ENCODE measurements around the gene TRPM8. TPM values are rescaled to one million over a fixed set of nuclear protein-coding genes. Genes with fewer than 3 reads are reported as not detected.

The TRPM8 gene
- total and polyA plus RNA-seq, 9 donors, result 0.92 TPM; not detected in 8

DNA sequence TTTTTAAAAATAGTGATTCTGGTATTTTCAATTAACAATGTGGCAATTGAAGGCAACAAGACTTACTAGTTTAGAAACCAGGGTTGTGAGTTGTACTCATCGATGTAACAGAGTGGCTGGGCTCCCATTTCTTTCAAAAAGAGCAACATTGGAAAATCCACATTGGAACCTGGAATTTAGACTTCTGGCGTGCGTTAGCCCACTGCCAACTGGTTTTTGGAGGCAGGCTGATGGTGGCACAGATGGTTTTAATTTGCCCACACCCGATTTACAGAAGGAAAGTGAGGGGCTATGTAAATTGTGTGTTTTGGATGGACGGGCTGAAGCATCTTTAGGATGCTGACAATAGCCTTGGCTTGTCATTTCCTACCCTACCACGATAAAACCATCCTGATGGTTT is 66.3 kb downstream of the TRPM8 start:
- no peaks in the 10 kb centered on the region for H3K9me3 ChIP-seq
- H3K27ac ChIP-seq, result no peak overlapping the region
- DNase-seq, result no peak
- no peak for TF ChIP-seq POLR2A (IDR thresholded peaks at IDR 0.05)
- TF ChIP-seq, protein P1, sequence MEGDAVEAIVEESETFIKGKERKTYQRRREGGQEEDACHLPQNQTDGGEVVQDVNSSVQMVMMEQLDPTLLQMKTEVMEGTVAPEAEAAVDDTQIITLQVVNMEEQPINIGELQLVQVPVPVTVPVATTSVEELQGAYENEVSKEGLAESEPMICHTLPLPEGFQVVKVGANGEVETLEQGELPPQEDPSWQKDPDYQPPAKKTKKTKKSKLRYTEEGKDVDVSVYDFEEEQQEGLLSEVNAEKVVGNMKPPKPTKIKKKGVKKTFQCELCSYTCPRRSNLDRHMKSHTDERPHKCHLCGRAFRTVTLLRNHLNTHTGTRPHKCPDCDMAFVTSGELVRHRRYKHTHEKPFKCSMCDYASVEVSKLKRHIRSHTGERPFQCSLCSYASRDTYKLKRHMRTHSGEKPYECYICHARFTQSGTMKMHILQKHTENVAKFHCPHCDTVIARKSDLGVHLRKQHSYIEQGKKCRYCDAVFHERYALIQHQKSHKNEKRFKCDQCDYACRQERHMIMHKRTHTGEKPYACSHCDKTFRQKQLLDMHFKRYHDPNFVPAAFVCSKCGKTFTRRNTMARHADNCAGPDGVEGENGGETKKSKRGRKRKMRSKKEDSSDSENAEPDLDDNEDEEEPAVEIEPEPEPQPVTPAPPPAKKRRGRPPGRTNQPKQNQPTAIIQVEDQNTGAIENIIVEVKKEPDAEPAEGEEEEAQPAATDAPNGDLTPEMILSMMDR (IDR thresholded peaks at IDR 0.05), result no peak
- no peak for TF ChIP-seq EP300 (IDR thresholded peaks at IDR 0.05)
- 81 to 86% (median 85%) methylated on average over 6 of the region's 6 CpGs for WGBS, 3 donors
- H3K4me1 ChIP-seq (ENCODE audit: insufficient read depth), result no peaks in the 10 kb centered on the region
- H3K27me3 ChIP-seq, result no peaks in the 10 kb centered on the region
- H3K4me3 ChIP-seq, result no peak overlapping the region
- intact Hi-C loops (cut with DNase I), result no loop called here
- no peaks in the 10 kb centered on the region for H3K36me3 ChIP-seq

DNA sequence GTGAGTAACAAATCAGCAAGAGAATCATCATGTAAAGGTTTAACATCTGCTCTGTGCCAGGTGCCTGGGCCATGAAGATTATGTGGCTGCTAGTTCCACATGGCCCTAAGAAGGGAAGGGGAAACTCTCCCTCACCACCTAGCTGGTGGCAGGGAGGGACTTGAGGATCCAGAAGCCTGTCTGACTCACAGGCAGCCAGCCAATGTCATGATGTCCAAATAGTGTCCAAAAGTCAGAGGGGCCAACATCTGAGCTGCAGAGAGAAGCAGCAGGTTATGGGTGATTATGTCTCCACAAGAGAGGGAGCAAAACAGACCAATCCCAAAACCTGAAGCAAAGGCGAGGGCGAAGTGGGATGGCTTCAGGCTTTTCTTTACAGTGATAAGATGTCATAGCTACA is 71.4 kb downstream of the TRPM8 start:
- intact Hi-C loops (cut with DNase I), result no loop called here
- DNase-seq, result no peak
- Histone ChIP-seq H3K27ac (no peak overlapping the region), H3K4me3 (no peak overlapping the region), H3K27me3 (no peaks in the 10 kb centered on the region), H3K4me1 (ENCODE audit: insufficient read depth) (no peaks in the 10 kb centered on the region), H3K9me3 (no peaks in the 10 kb centered on the region), H3K36me3 (no peaks in the 10 kb centered on the region)
- no peak for TF ChIP-seq EP300 (IDR thresholded peaks at IDR 0.05)
- WGBS, 3 donors, result 91 to 100% (median 94%) methylated on average over 2 of the region's 2 CpGs

DNA sequence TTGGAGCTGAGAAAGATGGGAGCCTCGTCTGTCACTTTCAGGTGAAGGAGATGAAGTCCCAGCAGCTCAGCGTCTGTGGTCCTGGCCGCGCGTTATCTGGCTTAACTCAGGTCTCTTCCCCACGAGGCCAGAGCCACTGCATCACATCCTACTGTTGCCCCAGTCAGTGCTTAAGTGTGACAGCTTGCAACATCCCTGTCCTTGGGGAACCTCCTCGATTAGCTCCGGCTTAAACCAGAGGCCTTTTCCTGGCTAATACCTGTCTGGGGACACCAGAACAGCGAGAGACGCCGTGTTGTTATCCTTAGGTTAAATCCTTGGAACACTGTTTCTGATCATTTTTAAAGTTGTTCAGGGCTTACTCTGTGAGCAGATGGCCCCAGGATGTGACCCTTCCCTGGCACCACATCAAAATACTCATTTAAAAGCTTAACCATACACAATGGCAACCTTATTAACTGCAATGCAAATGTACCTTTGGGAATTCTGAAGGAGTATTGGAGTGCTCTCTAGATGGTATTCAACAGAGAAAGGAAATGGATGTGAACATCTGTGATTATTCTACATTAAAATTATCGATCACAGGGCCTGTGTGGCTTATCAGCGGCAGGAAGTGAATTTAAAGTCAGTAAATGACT is 72.2 kb downstream of the TRPM8 start:
- Histone ChIP-seq H3K27ac (no peak overlapping the region), H3K9me3 (no peaks in the 10 kb centered on the region), H3K4me3 (no peak overlapping the region), H3K36me3 (no peaks in the 10 kb centered on the region), H3K4me1 (ENCODE audit: insufficient read depth) (no peaks in the 10 kb centered on the region), H3K27me3 (no peaks in the 10 kb centered on the region)
- intact Hi-C loops (cut with DNase I), result no loop called here
- TF ChIP-seq, protein P1 (IDR thresholded peaks at IDR 0.05), result no peak
- TF ChIP-seq EP300 (IDR thresholded peaks at IDR 0.05), result no peak
- TF ChIP-seq POLR2A (IDR thresholded peaks at IDR 0.05), result no peak
- no peak for DNase-seq
- 70 to 76% (median 72%) methylated on average over 13 of the region's 13 CpGs for WGBS, 3 donors

DNA sequence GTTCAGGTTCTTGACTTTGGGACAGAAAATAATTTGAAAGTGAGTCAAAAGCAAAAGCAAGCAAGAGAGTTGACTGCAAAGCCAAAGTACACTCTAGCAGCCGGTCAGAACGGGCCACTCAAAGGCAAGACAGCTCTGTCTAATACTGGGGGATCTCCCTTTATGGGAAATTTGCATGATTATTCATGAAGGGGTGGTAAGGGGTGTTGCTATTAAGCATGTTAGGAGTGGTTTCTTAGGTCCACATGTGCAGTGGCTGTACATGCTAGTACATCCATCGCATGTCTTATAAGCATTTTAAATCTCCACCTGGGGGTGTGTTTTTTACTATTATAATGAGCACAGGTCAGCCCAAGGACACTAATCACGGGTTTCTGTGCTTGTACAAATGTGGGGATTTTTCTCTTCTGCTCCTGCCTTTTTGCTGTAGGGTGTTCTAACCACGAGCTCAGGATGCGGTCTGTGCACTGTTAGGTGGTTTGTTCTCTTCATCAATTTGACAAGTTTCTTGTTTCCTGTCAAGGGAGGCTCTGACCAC is 73.2 kb downstream of the TRPM8 start:
- H3K36me3 ChIP-seq, result no peaks in the 10 kb centered on the region
- 79 to 83% (median 81%) methylated on average over 6 of the region's 6 CpGs for WGBS, 3 donors
- no peak overlapping the region for H3K4me3 ChIP-seq
- intact Hi-C loops (cut with DNase I), result no loop called here
- TF ChIP-seq, protein P1 (IDR thresholded peaks at IDR 0.05), result no peak
- TF ChIP-seq EP300 (IDR thresholded peaks at IDR 0.05), result no peak
- no peak for TF ChIP-seq POLR2A (IDR thresholded peaks at IDR 0.05)
- H3K27me3 ChIP-seq, result no peaks in the 10 kb centered on the region
- no peak for DNase-seq
- H3K4me1 ChIP-seq (ENCODE audit: insufficient read depth), result no peaks in the 10 kb centered on the region
- no peak overlapping the region for H3K27ac ChIP-seq
- no peaks in the 10 kb centered on the region for H3K9me3 ChIP-seq

DNA sequence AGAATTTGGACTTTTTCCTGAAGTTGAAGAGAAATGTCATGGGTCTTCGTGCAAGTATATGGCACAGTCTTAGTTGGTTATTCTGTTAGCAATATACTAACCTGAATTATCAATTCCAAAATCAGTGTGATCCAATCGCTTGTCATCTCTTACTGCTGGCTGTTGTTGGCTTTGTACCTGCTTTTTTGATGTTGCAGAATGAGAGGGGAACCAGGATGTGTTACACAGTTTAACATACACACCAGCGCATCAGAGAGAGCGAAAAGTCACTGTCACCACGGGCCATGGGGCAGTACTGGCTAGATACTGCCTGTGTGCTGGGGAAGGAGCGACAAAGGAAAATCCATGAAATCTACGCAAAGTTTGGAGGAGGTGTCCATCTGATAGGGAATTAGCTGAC is 74.0 kb downstream of the TRPM8 start:
- Histone ChIP-seq H3K27ac (no peak overlapping the region), H3K4me3 (no peak overlapping the region), H3K27me3 (no peaks in the 10 kb centered on the region), H3K9me3 (no peaks in the 10 kb centered on the region), H3K36me3 (no peaks in the 10 kb centered on the region), H3K4me1 (ENCODE audit: insufficient read depth) (no peaks in the 10 kb centered on the region)
- intact Hi-C loops (cut with DNase I), result no loop called here
- TF ChIP-seq, protein P1 (IDR thresholded peaks at IDR 0.05), result no peak
- no peak for TF ChIP-seq POLR2A (IDR thresholded peaks at IDR 0.05)
- TF ChIP-seq EP300 (IDR thresholded peaks at IDR 0.05), result no peak
- 85 to 89% (median 88%) methylated on average over 7 of the region's 7 CpGs for WGBS, 3 donors
- no peak for DNase-seq

Data from ovary (tissue), 9 donors.